Suprapubic skin (tissue), 4 donors: ENCODE measurements around the gene SNX24. TPM values are rescaled to one million over a fixed set of nuclear protein-coding genes. Genes with fewer than 3 reads are reported as not detected.
"Not testable (repeated sequence)": the region's sequence is repeated elsewhere in the genome, so short reads cannot be mapped to it uniquely, and the experiment has no call there.

Experiments
- DNase-seq, 2 donors: peaks; one replicate each; pipeline ENCODE4 v3.0.0-alpha.2; 2019; ENCODE audit warnings: low spot score in 2 of 2
- H3K27ac ChIP-seq: fragments of 200-600 bp; sonication (generic); one replicate; pipeline ENCODE4 v1.5.1; 2019
- H3K27me3 ChIP-seq: fragments of 200-600 bp; sonication (generic); one replicate; pipeline ENCODE4 v1.5.1; 2019
- H3K36me3 ChIP-seq: fragments of 200-600 bp; sonication (generic); one replicate; pipeline ENCODE4 v1.5.1; 2019
- H3K4me1 ChIP-seq: fragments of 200-600 bp; sonication (generic); one replicate; pipeline ENCODE4 v1.5.1; 2019
- H3K4me3 ChIP-seq: fragments of 200-600 bp; sonication (generic); one replicate; pipeline ENCODE4 v1.5.1; 2019; ENCODE audit warnings: mild to moderate bottlenecking
- H3K9me3 ChIP-seq: fragments of 200-600 bp; sonication (generic); one replicate; pipeline ENCODE4 v1.5.1; 2019
- EP300 ChIP-seq: sonication (generic); formaldehyde crosslinking; IDR thresholded peaks from one replicate; pipeline ENCODE4 v1.6.1; 2017; ENCODE audit warnings: antibody characterized with exemption
- POLR2A ChIP-seq, 2 donors: fragments of 450-650 bp; IDR thresholded peaks; one replicate each; pipeline ENCODE4 v1.6.1; 2017; ENCODE audit warnings: antibody characterized with exemption in 2 of 2, mild to moderate bottlenecking in 2 of 2, moderate library complexity in 2 of 2
- POLR2AphosphoS5 ChIP-seq, 3 donors: sonication (generic); formaldehyde crosslinking; IDR thresholded peaks; one replicate each; pipeline ENCODE4 v1.6.1; 2017; ENCODE audit warnings: antibody characterized with exemption in 3 of 3
- WGBS: methylation state at CpG from one replicate; pipeline ENCODE4 v1.1.5; 2018; 5-methylcytosine and 5-hydroxymethylcytosine counted together
- total RNA-seq, 4 donors: library from RNA; depleted of rRNA; stranded (reverse); fragments of >200 nt; gene quantifications; one replicate each; pipeline ENCODE4 v1.1.0, GENCODE V29; 2016
- TF ChIP-seq, protein P1 (sequence below), 2 donors: fragments of 200-600 bp in 1 of 2; fragments of 450-650 bp in 1 of 2; sonication (generic) in 1 of 2; IDR thresholded peaks; one replicate each; pipeline ENCODE4 v1.5.1; 2016 to 2019; ENCODE audit warnings: antibody characterized with exemption in 2 of 2, mild to moderate bottlenecking in 1 of 2, moderate library complexity in 1 of 2

SNX24 gene
- total RNA-seq, 4 donors from 2014 or later = 15.2 to 43.0 (median 25.3) TPM

DNA sequence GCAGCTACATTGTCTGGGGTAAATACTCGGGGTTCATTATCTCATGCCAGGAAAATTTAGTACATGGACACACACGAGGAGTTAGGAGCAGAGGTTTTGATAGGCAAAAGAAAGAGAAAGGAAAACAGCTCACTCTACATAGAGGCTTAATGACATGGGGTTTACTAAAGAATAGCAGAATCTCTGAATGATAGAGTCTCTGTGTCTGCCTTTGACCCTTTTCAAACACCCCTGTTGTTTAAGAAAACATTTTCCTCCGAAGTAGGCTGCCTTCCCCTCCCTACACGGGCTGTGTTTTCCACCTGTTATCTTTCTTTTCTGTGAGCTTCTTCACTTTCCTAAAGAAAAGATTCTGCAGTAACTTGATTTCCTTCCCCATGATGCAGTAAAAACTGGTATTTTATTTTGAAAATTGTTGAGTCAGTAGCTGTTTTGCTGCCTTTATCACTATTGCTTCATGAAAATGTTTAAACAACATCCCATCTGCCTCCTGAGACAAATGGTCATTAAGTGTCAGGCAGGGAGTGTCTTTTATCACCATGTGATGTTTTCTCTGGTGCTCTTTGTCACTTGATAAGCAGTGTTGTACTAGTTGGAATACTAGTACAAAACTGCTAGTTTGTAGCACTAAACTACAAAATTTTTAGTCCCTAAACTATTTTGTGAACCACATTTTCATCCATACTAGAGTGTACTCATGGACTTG lies 114.5 kb downstream of the SNX24 start:
- Histone ChIP-seq H3K27me3 (no peaks in the 10 kb centered on the region), H3K9me3 (no peaks in the 10 kb centered on the region), H3K4me3 (no peak overlapping the region), H3K36me3 (peaks cover 7% of the 10 kb centered on the region), H3K4me1 (no peaks in the 10 kb centered on the region), H3K27ac (no peak overlapping the region)
- 56% methylated on average over 4 of the region's 4 CpGs for WGBS
- TF ChIP-seq POLR2AphosphoS5 (IDR thresholded peaks at IDR 0.05) = no peak
- no peak for TF ChIP-seq EP300
- TF ChIP-seq POLR2A (IDR thresholded peaks at IDR 0.05) = no peak
- TF ChIP-seq, protein P1, sequence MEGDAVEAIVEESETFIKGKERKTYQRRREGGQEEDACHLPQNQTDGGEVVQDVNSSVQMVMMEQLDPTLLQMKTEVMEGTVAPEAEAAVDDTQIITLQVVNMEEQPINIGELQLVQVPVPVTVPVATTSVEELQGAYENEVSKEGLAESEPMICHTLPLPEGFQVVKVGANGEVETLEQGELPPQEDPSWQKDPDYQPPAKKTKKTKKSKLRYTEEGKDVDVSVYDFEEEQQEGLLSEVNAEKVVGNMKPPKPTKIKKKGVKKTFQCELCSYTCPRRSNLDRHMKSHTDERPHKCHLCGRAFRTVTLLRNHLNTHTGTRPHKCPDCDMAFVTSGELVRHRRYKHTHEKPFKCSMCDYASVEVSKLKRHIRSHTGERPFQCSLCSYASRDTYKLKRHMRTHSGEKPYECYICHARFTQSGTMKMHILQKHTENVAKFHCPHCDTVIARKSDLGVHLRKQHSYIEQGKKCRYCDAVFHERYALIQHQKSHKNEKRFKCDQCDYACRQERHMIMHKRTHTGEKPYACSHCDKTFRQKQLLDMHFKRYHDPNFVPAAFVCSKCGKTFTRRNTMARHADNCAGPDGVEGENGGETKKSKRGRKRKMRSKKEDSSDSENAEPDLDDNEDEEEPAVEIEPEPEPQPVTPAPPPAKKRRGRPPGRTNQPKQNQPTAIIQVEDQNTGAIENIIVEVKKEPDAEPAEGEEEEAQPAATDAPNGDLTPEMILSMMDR (IDR thresholded peaks at IDR 0.05) = no peak
- no peak for DNase-seq

DNA sequence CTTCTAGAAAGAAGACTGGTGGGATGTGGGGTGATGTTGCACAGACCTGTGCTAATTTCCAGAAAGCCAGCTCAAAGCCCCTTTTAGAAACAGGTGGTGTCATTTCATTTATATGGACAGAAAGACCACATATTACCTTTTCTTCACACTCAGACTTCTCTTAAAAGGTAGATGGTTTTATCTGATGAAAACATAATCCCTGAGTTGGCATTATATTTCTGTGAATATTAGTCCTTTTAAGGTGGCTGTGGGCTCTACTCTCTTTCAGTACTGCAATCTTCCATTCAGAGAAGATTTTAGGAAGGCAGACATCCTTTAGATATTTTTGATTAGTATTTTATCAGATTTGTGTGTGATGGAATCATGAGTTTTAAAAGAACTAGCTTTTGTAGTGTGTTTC lies 117.9 kb downstream of the SNX24 start:
- Histone ChIP-seq H3K4me3 (no peak overlapping the region), H3K27ac (no peak overlapping the region)

DNA sequence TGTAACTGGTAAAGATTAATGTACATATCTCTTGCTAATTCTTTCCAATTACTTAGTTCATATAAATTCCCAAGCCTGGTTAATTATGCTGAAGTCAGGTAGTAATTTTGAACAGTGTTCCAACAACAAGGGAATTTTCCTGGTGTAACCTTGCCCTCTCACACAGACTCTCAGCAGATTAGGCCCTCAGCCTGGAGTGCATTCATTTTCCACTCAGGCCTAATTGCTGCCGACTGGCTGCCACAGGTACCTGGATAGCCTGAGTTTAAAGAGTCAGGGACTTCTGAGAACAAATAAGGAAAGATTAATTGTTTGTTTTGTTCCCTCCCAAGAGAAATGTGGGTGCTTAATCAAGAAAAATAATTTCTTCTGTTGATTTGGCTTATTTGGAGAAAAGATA lies 119.7 kb downstream of the SNX24 start:
- DNase-seq = no peak
- WGBS = 86% methylated on average over 1 of the region's 1 CpG

More for the DNA sequence above, 117.9 kb downstream of the SNX24 start:
- H3K36me3 ChIP-seq = no peaks in the 10 kb centered on the region
- no peaks in the 10 kb centered on the region for H3K27me3 ChIP-seq
- no peaks in the 10 kb centered on the region for H3K4me1 ChIP-seq
- no peak for DNase-seq
- TF ChIP-seq, protein P1 (IDR thresholded peaks at IDR 0.05) = no peak
- TF ChIP-seq POLR2AphosphoS5 (IDR thresholded peaks at IDR 0.05) (no peak), EP300 (no peak), POLR2A (IDR thresholded peaks at IDR 0.05) (no peak)
- no peaks in the 10 kb centered on the region for H3K9me3 ChIP-seq

DNA sequence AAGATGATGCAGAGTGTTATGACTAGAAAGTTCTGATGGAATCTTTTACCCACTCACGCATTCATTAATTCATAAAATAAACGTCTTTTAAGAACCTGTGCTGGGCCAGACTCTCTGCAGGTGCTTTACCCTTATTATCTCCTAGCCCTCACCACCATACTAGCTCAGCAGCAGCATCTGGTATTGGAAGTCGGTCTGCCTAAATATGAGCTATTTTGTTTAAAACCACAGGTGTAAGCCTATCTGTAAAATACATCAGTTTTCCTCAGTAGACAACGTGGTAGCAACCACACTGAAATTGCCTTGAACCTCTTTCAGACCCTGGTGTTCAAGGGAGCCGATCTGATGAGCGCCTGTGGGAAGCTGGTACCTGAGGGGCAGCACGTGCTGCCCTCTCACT lies 121.7 kb downstream of the SNX24 start:
- TF ChIP-seq POLR2AphosphoS5 (IDR thresholded peaks at IDR 0.05) = no peak
- TF ChIP-seq EP300 = no peak
- TF ChIP-seq, protein P1 (IDR thresholded peaks at IDR 0.05) = no peak
- no peak for TF ChIP-seq POLR2A (IDR thresholded peaks at IDR 0.05)
- H3K4me1 ChIP-seq = no peaks in the 10 kb centered on the region
- WGBS = 95% methylated on average over 7 of the region's 7 CpGs

More for the DNA sequence above, 119.7 kb downstream of the SNX24 start:
- no peaks in the 10 kb centered on the region for H3K4me1 ChIP-seq
- no peak overlapping the region for H3K4me3 ChIP-seq
- H3K9me3 ChIP-seq = no peaks in the 10 kb centered on the region
- TF ChIP-seq, protein P1 (IDR thresholded peaks at IDR 0.05) = no peak
- TF ChIP-seq EP300 (no peak), POLR2AphosphoS5 (IDR thresholded peaks at IDR 0.05) (no peak), POLR2A (IDR thresholded peaks at IDR 0.05) (no peak)
- H3K27ac ChIP-seq = no peak overlapping the region
- no peaks in the 10 kb centered on the region for H3K27me3 ChIP-seq
- no peaks in the 10 kb centered on the region for H3K36me3 ChIP-seq

DNA sequence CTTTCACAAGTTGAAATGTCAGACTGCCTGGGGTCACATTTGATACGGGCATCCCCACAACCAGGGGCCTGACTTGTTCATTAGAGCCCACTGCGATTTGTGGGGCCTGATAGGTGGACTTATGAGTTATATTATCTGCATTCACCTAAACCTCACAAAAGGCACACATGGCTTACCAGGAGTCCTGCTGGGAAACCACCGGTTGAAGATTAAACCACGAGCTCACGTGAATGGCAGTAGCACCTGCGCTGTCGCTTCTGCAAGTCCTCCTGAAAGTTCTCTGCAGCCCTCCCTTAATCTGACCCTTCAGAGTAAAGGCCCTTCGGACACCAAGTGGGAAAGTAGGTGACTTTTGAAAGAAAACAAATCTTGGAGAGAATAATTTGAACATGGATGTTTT lies 122.2 kb downstream of the SNX24 start:
- H3K36me3 ChIP-seq = no peaks in the 10 kb centered on the region
- TF ChIP-seq EP300 (no peak), POLR2A (IDR thresholded peaks at IDR 0.05) (no peak), POLR2AphosphoS5 (IDR thresholded peaks at IDR 0.05) (no peak)
- TF ChIP-seq, protein P1 (IDR thresholded peaks at IDR 0.05) = no peak
- 80% methylated on average over 8 of the region's 8 CpGs for WGBS
- no peaks in the 10 kb centered on the region for H3K27me3 ChIP-seq
- H3K9me3 ChIP-seq = no peaks in the 10 kb centered on the region
- no peaks in the 10 kb centered on the region for H3K4me1 ChIP-seq
- H3K27ac ChIP-seq = no peak overlapping the region
- no peak for DNase-seq
- no peak overlapping the region for H3K4me3 ChIP-seq

More for the DNA sequence above, 121.7 kb downstream of the SNX24 start:
- no peaks in the 10 kb centered on the region for H3K9me3 ChIP-seq
- no peaks in the 10 kb centered on the region for H3K36me3 ChIP-seq
- no peak overlapping the region for H3K4me3 ChIP-seq
- no peak overlapping the region for H3K27ac ChIP-seq
- H3K27me3 ChIP-seq = no peaks in the 10 kb centered on the region
- DNase-seq = no peak

DNA sequence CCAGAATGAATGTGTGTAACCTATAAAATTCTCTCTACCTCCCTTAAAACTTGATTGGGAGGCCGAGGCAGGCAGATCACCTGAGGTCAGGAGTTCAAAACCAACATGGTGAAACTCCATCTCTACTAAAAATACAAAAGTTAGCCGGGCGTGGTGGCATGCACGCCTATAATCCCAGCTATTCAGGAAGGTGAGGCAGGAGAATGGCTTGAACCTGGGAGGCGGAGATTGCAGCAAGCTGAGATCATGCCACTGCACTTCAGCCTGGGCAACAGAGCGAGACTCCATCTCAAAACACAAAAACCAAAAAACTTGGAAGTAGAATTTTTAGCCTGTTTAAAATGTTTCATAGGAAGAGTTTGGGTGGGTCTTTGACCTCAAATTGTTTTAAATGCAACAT lies 122.6 kb downstream of the SNX24 start:
- not testable (repeated sequence) for H3K4me3 ChIP-seq, H3K9me3 ChIP-seq, DNase-seq, H3K27ac ChIP-seq, H3K36me3 ChIP-seq, H3K27me3 ChIP-seq, H3K4me1 ChIP-seq
- 94% methylated on average over 6 of the region's 6 CpGs for WGBS
